Measurements from ENCODE around the gene GOLGA6L10.
"Not testable (repeated sequence)": the region's sequence is repeated elsewhere in the genome, so short reads cannot be mapped to it uniquely, and the experiment has no call there.

DNA sequence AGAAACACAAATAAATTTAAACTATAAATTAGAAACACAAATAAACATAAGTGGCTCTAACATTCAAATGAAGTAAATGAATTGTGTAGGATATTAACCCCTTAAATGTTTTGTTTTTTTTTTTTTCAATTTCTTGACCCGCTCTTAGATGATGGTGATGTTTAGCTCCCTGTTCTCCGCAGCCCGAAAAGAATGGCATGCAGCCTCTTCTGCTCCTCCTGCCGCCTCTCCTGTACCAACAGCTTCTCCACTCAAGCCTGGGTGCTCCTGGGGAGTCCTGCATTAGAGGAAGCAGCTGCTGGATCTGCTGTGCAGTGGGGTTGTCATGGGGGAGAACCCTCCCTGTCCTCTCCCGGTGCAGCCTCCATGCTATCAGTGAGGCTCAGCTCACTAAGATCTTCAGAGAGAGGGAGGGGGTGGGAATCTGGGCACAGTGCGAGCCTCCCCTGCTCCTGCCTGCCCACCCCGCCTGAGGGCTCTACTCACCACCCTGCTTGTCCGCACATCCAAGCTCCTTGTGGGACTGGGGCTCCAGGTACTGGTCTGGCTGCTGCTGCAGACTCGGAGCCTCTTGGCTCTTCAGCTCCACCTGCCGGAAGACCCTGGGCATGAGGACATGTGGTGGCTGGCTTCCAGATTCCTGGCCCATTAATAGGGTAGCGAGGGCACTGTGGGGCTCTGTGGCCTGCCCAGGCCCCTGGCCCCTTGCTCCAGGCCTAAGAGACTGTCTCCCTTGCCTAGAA, 6.5 kb downstream of the GOLGA6L10 start:
- TF ChIP-seq, protein P1, sequence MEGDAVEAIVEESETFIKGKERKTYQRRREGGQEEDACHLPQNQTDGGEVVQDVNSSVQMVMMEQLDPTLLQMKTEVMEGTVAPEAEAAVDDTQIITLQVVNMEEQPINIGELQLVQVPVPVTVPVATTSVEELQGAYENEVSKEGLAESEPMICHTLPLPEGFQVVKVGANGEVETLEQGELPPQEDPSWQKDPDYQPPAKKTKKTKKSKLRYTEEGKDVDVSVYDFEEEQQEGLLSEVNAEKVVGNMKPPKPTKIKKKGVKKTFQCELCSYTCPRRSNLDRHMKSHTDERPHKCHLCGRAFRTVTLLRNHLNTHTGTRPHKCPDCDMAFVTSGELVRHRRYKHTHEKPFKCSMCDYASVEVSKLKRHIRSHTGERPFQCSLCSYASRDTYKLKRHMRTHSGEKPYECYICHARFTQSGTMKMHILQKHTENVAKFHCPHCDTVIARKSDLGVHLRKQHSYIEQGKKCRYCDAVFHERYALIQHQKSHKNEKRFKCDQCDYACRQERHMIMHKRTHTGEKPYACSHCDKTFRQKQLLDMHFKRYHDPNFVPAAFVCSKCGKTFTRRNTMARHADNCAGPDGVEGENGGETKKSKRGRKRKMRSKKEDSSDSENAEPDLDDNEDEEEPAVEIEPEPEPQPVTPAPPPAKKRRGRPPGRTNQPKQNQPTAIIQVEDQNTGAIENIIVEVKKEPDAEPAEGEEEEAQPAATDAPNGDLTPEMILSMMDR (IDR thresholded peaks at IDR 0.05): not testable (repeated sequence)
- TF ChIP-seq POLR2A (IDR thresholded peaks at IDR 0.05): not testable (repeated sequence)

Data from vagina (tissue), 2 donors.